ENCODE results near the gene SLC33A1. TPM values are rescaled to one million over a fixed set of nuclear protein-coding genes. Genes with fewer than 3 reads are reported as not detected.
A peak's percentile ranks its signal among the peaks of the same experiment; 100 is the strongest.

Gene SLC33A1
- total and polyA plus RNA-seq, 2 of the 13 experiments (the other 11 are each of a cell fraction or from before 2014, with no cell fraction given) = 20.0 to 32.1 TPM

DNA sequence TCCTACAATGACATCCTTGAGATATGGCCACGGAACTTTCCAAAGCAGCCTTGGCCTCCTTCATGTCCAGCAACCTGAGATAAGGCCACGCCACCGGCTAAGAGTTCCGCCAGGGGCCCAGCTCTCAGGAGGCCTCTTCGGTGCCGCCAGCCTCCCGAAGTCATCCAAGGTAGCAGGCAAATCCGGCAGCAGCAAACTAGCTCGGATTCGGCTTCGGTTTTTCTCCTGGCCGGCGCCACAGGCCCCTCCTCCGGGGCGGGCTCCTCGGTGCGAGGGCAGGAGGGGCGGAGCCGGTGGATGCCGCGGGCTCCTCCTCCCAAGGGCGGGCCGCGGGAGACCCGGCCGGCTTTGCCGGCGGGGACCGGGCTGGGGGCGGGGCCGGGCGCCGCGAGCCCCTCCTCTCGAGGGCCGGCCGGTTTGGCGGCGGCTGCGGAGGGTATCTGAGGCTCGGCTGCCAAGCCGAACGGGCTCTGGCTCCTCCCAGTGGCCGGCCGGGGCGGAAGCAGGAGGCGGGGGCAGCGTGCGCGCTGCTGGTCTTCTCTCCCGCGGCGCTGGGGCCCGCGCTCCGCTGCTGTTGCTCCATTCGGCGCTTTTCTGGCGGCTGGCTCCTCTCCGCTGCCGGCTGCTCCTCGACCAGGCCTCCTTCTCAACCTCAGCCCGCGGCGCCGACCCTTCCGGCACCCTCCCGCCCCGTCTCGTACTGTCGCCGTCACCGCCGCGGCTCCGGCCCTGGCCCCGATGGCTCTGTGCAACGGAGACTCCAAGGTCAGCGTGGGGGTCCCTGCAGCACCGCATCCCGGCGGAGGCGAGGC lies 16.1 kb upstream of the SLC33A1 start, which contains the start of gene GMPS (continued):
- TF ChIP-seq PHB2 (IDR thresholded peaks at IDR 0.05; ENCODE audit: partially characterized antibody) = no peak
- TF ChIP-seq, protein P1, sequence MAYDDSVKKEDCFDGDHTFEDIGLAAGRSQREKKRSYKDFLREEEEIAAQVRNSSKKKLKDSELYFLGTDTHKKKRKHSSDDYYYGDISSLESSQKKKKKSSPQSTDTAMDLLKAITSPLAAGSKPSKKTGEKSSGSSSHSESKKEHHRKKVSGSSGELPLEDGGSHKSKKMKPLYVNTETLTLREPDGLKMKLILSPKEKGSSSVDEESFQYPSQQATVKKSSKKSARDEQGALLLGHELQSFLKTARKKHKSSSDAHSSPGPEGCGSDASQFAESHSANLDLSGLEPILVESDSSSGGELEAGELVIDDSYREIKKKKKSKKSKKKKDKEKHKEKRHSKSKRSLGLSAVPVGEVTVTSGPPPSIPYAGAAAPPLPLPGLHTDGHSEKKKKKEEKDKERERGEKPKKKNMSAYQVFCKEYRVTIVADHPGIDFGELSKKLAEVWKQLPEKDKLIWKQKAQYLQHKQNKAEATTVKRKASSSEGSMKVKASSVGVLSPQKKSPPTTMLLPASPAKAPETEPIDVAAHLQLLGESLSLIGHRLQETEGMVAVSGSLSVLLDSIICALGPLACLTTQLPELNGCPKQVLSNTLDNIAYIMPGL (CRISPR knock-in tag; IDR thresholded peaks at IDR 0.05; ENCODE audit: borderline replicate concordance in 1 of 2, low read depth in 1 of 2) = peak; percentile 84 to 91
- TF ChIP-seq ZNF572 (CRISPR knock-in tag; IDR thresholded peaks at IDR 0.05) = no peak
- TF ChIP-seq ZNF121 (CRISPR knock-in tag; IDR thresholded peaks at IDR 0.05) = no peak
- TF ChIP-seq GATAD2A (CRISPR knock-in tag; IDR thresholded peaks at IDR 0.05) = 0 out of 2 replicates have a peak, but pooled peaks have one; percentile 54
- TF ChIP-seq ZNF33B (CRISPR knock-in tag; IDR thresholded peaks at IDR 0.05) = 0 out of 2 replicates have a peak, but pooled peaks have one; percentile 56
- peak; percentile 65 for TF ChIP-seq PHF8 (CRISPR knock-in tag; IDR thresholded peaks at IDR 0.05)
- TF ChIP-seq DR1 (CRISPR knock-in tag; IDR thresholded peaks at IDR 0.05) = peak; percentile 50; the same call in 1 of the 2 replicates
- peak; percentile 89 for TF ChIP-seq ZNF777 (CRISPR knock-in tag; IDR thresholded peaks at IDR 0.05)
- TF ChIP-seq ATF7-NPFF (CRISPR knock-in tag; IDR thresholded peaks at IDR 0.05; ENCODE audit: low read depth) = peak; percentile 5; the same call in 1 of the 2 replicates
- 0 out of 2 replicates have a peak, but pooled peaks have one; percentile 5 for TF ChIP-seq ZSCAN31 (CRISPR knock-in tag; IDR thresholded peaks at IDR 0.05; ENCODE audit: low read depth)
- TF ChIP-seq, protein P2, sequence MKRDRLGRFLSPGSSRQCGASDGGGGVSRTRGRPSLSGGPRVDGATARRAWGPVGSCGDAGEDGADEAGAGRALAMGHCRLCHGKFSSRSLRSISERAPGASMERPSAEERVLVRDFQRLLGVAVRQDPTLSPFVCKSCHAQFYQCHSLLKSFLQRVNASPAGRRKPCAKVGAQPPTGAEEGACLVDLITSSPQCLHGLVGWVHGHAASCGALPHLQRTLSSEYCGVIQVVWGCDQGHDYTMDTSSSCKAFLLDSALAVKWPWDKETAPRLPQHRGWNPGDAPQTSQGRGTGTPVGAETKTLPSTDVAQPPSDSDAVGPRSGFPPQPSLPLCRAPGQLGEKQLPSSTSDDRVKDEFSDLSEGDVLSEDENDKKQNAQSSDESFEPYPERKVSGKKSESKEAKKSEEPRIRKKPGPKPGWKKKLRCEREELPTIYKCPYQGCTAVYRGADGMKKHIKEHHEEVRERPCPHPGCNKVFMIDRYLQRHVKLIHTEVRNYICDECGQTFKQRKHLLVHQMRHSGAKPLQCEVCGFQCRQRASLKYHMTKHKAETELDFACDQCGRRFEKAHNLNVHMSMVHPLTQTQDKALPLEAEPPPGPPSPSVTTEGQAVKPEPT (CRISPR knock-in tag; IDR thresholded peaks at IDR 0.05; ENCODE audit: low read depth) = peak; percentile 58; the same call in 1 of the 2 replicates
- TF ChIP-seq HCFC1 (IDR thresholded peaks at IDR 0.05; ENCODE audit: low read depth, low read length) = no peak
- peak; percentile 91 for TF ChIP-seq ZFX (CRISPR knock-in tag; IDR thresholded peaks at IDR 0.05; ENCODE audit: low read depth)
- TF ChIP-seq ZFP82 (CRISPR knock-in tag; IDR thresholded peaks at IDR 0.05; ENCODE audit: borderline replicate concordance) = peak; percentile 64; the same call in 1 of the 2 replicates
- 0 out of 2 replicates have a peak, but pooled peaks have one; percentile 0 for TF ChIP-seq RFXAP (CRISPR knock-in tag; IDR thresholded peaks at IDR 0.05; ENCODE audit: borderline replicate concordance)
- peak; percentile 37; the same call in 1 of the 2 replicates for TF ChIP-seq CAMTA2 (CRISPR knock-in tag; IDR thresholded peaks at IDR 0.05; ENCODE audit: borderline replicate concordance)
- no peak for TF ChIP-seq DPF2 (CRISPR knock-in tag; IDR thresholded peaks at IDR 0.05; ENCODE audit: borderline replicate concordance, low read depth)
- TF ChIP-seq MAZ (IDR thresholded peaks at IDR 0.05; ENCODE audit: borderline replicate concordance, low read depth, low read length) = peak; percentile 74
- peak; percentile 82 for TF ChIP-seq MAZ (CRISPR knock-in tag; IDR thresholded peaks at IDR 0.05; ENCODE audit: low read depth)
- TF ChIP-seq, protein P3, sequence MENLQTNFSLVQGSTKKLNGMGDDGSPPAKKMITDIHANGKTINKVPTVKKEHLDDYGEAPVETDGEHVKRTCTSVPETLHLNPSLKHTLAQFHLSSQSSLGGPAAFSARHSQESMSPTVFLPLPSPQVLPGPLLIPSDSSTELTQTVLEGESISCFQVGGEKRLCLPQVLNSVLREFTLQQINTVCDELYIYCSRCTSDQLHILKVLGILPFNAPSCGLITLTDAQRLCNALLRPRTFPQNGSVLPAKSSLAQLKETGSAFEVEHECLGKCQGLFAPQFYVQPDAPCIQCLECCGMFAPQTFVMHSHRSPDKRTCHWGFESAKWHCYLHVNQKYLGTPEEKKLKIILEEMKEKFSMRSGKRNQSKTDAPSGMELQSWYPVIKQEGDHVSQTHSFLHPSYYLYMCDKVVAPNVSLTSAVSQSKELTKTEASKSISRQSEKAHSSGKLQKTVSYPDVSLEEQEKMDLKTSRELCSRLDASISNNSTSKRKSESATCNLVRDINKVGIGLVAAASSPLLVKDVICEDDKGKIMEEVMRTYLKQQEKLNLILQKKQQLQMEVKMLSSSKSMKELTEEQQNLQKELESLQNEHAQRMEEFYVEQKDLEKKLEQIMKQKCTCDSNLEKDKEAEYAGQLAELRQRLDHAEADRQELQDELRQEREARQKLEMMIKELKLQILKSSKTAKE (CRISPR knock-in tag; IDR thresholded peaks at IDR 0.05; ENCODE audit: borderline replicate concordance) = no peak
- no peak for TF ChIP-seq RBM22 (optimal IDR thresholded peaks at IDR 0.05; ENCODE audit: low read length)
- TF ChIP-seq FOXC1 (CRISPR knock-in tag; IDR thresholded peaks at IDR 0.05; ENCODE audit: borderline replicate concordance) = no peak; the same call in 1 of the 2 replicates
- peak; percentile 22; the same call in 1 of the 2 replicates for TF ChIP-seq ZNF264 (CRISPR knock-in tag; IDR thresholded peaks at IDR 0.05)
